ENCODE measurements around the gene PSTPIP2. TPM values are rescaled to one million over a fixed set of nuclear protein-coding genes. Genes with fewer than 3 reads are reported as not detected.
"Not testable (repeated sequence)": the region's sequence is repeated elsewhere in the genome, so short reads cannot be mapped to it uniquely, and the experiment has no call there.

Gene PSTPIP2
- total RNA-seq, 2 donors from 2014 or later, result 3.0 to 3.8 TPM

GRCh38 chr18:45997700-45998151 is 74.3 kb downstream of the PSTPIP2 start:
- Histone ChIP-seq H3K36me3 (no peaks in the 10 kb centered on the region), H3K9ac (ENCODE audit: low read depth in 2 of 2, low read length in 2 of 2) (no peak overlapping the region), H3K27ac (no peak overlapping the region), H3K9me3 (no peaks in the 10 kb centered on the region), H3K4me3 (no peak overlapping the region), H3K27me3 (no peaks in the 10 kb centered on the region), H3K4me1 (no peaks in the 10 kb centered on the region)
- no peak for DNase-seq
- TF ChIP-seq, protein P1, sequence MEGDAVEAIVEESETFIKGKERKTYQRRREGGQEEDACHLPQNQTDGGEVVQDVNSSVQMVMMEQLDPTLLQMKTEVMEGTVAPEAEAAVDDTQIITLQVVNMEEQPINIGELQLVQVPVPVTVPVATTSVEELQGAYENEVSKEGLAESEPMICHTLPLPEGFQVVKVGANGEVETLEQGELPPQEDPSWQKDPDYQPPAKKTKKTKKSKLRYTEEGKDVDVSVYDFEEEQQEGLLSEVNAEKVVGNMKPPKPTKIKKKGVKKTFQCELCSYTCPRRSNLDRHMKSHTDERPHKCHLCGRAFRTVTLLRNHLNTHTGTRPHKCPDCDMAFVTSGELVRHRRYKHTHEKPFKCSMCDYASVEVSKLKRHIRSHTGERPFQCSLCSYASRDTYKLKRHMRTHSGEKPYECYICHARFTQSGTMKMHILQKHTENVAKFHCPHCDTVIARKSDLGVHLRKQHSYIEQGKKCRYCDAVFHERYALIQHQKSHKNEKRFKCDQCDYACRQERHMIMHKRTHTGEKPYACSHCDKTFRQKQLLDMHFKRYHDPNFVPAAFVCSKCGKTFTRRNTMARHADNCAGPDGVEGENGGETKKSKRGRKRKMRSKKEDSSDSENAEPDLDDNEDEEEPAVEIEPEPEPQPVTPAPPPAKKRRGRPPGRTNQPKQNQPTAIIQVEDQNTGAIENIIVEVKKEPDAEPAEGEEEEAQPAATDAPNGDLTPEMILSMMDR (IDR thresholded peaks at IDR 0.05), result no peak
- intact Hi-C loops (cut with DNase I), result no loop called here

- no peak for DNase-seq
- no peaks in the 10 kb centered on the region for H3K36me3 ChIP-seq
- H3K27ac ChIP-seq, result no peak overlapping the region
- no peaks in the 10 kb centered on the region for H3K27me3 ChIP-seq
- no peaks in the 10 kb centered on the region for H3K9me3 ChIP-seq
- no peaks in the 10 kb centered on the region for H3K4me1 ChIP-seq
- intact Hi-C loops (cut with DNase I), result no loop called here
- H3K9ac ChIP-seq (ENCODE audit: low read depth in 2 of 2, low read length in 2 of 2), result no peak overlapping the region
- TF ChIP-seq, protein P1 (IDR thresholded peaks at IDR 0.05), result no peak
- H3K4me3 ChIP-seq, result no peak overlapping the region
Measured at GRCh38 chr18:45995461-45995860, 76.6 kb downstream of the PSTPIP2 start.

DNA sequence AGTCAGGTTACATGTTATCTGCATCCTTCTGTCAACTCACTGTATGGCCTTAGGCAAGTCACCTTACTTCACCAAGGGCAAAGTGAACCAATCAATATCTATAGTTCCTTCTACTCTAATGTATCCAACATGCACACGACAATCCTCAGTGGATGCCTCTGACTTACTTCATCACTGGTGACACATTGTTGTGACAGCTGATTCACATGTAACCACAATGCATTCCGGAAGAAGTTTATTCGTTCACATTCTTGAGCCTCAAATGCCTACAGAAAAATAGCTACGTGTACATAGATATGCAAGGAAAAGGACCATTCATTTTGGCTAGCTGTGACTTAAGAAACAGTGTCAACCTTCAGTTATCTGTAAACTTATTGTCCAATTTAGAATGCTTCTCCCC is 78.6 kb downstream of the PSTPIP2 start:
- Histone ChIP-seq H3K9me3 (no peaks in the 10 kb centered on the region), H3K27ac (no peak overlapping the region), H3K4me1 (no peaks in the 10 kb centered on the region), H3K4me3 (no peak overlapping the region), H3K36me3 (no peaks in the 10 kb centered on the region), H3K27me3 (no peaks in the 10 kb centered on the region), H3K9ac (ENCODE audit: low read depth in 2 of 2, low read length in 2 of 2) (no peak overlapping the region)
- no peak for DNase-seq
- intact Hi-C loops (cut with DNase I), result no loop called here
- TF ChIP-seq, protein P1 (IDR thresholded peaks at IDR 0.05), result no peak

DNA sequence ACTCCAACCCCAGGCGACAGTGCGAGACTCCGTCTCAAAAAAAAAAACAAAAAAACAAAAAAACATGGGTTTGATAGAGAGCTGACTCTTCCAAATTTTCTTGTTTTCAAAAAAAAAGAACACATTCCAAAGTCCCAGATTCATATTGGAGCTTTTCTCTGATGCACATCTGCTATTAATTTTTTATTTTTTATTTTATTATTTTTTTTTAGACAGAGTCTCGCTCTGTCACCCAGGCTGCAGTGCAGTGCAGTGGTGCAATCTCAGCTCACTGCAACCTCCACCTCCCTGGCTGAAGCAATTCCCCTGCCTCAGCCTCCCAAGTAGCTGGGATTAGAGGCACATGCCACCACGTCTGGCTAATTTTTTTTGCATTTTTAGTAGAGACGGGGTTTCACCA is 79.5 kb downstream of the PSTPIP2 start:
- intact Hi-C loops (cut with DNase I); H3K9me3 ChIP-seq; H3K27ac ChIP-seq; H3K9ac ChIP-seq (ENCODE audit: low read depth in 2 of 2, low read length in 2 of 2); H3K27me3 ChIP-seq; H3K4me3 ChIP-seq; H3K36me3 ChIP-seq; H3K4me1 ChIP-seq; DNase-seq: not testable (repeated sequence)

- no peak overlapping the region for H3K27ac ChIP-seq
- no peaks in the 10 kb centered on the region for H3K9me3 ChIP-seq
- H3K9ac ChIP-seq (ENCODE audit: low read depth in 2 of 2, low read length in 2 of 2), result no peak overlapping the region
- no peaks in the 10 kb centered on the region for H3K4me1 ChIP-seq
- no peak for DNase-seq
- H3K27me3 ChIP-seq, result no peaks in the 10 kb centered on the region
- TF ChIP-seq, protein P1 (IDR thresholded peaks at IDR 0.05), result no peak
- H3K4me3 ChIP-seq, result no peak overlapping the region
- no peaks in the 10 kb centered on the region for H3K36me3 ChIP-seq
- intact Hi-C loops (cut with DNase I), result no loop called here
Measured at GRCh38 chr18:45991788-45992187, 80.3 kb downstream of the PSTPIP2 start.

GRCh38 chr18:45984546-45985235 is 87.4 kb downstream of the PSTPIP2 start:
- Histone ChIP-seq H3K36me3 (no peaks in the 10 kb centered on the region), H3K4me3 (no peak overlapping the region), H3K9me3 (no peaks in the 10 kb centered on the region), H3K9ac (ENCODE audit: low read depth in 2 of 2, low read length in 2 of 2) (no peak overlapping the region), H3K27ac (no peak overlapping the region), H3K4me1 (no peaks in the 10 kb centered on the region), H3K27me3 (no peaks in the 10 kb centered on the region)
- intact Hi-C loops (cut with DNase I), result no loop called here
- TF ChIP-seq, protein P1 (IDR thresholded peaks at IDR 0.05), result no peak
- no peak for DNase-seq
